LHCN-M2 (cell line): ENCODE data around the gene ZNF362. TPM values are rescaled to one million over a fixed set of nuclear protein-coding genes. Genes with fewer than 3 reads are reported as not detected.

Source experiments
- DNase-seq: peaks from one replicate; pipeline ENCODE4 v3.0.0-alpha.2; 2012; ENCODE audit warnings: low read depth
- total RNA-seq: library from RNA; depleted of rRNA; stranded (reverse); fragments of >200 nt; gene quantifications from 2 replicates; pipeline ENCODE4 v1.2.3, GENCODE V29; 2014

Gene ZNF362
- total RNA-seq, 1 experiment from 2014 or later, result 15.7 TPM

DNA sequence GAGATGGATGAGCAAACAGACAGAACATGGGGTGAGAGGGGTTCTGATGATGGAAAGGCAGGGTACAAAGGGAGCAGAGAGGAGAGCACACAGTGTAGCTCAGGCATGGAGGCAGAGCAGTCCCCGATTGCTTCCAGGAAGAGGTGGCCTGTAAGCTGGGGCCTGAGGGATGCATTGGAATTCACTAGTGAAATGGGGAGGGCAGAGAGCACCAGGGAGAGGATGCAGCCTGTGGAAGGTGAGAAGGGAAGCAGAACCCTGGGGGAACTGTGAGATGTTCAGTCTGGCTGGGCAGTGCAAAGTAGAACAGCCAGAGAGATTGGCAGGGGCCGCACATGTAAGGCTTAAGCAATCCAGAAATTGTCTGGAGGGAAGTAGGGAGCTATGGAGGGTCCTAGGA lies 12.2 kb downstream of the ZNF362 start:
- DNase-seq, result no peak

- DNase-seq, result no peak
Observed at GRCh38 chr1:33268927-33269610, 12.8 kb downstream of the ZNF362 start.

GRCh38 chr1:33269621-33270020 lies 13.3 kb downstream of the ZNF362 start:
- no peak for DNase-seq

DNA sequence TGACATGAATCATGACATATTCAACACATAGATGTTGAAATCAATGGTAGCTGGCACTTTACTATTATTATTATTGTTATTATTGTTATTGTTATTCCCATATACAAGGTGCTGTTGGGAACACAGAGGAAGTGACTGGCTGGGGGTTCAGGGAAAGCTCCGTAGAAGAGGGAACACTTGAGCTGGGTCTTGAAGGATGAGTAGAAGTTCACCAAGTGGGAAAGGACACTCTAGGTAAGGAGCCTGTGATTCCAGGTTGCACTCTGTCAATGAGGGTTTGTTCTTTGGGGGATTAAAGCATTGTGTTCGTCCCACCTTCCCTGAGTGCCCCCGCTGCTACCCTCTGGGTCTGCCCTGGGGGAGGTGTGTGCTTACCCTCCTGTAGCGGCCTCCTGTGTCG lies 14.1 kb downstream of the ZNF362 start:
- DNase-seq, result no peak

DNA sequence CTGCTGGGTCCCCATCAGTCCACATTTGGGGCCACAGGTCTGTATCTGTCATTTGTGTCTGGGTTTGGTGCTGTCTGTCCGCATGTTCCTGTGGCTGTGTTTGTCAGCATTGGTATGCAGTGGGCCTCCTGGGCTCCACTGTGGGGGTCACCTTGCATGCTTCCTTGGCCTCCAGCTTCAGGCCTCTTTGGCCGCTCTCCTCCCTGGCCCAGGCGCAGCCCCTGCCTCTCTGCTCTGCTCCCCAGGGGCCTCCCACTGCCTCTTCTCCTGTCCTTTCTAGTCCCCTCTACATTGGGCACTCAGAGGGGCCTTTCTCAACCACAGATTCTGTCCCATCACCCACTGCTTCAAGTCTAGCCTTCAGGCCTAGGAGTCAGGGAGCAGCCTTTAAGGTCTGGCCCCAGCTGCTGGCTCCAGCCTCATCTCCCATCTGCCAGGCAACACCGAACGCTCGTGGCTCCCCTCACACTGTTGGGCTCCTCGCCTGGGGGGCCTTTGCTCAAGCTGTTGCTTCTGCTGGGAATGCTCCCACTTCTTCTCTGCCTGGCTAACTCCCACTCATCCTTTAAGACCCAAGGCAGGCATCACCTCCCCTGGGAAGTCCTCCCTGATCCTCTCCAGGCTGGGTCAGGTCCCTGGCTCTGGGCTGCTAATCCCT lies 14.6 kb downstream of the ZNF362 start:
- DNase-seq, result no peak

GRCh38 chr1:33271666-33272505 lies 15.6 kb downstream of the ZNF362 start:
- no peak for DNase-seq

- no peak for DNase-seq
Observed at GRCh38 chr1:33272509-33272908, 16.2 kb downstream of the ZNF362 start.

DNA sequence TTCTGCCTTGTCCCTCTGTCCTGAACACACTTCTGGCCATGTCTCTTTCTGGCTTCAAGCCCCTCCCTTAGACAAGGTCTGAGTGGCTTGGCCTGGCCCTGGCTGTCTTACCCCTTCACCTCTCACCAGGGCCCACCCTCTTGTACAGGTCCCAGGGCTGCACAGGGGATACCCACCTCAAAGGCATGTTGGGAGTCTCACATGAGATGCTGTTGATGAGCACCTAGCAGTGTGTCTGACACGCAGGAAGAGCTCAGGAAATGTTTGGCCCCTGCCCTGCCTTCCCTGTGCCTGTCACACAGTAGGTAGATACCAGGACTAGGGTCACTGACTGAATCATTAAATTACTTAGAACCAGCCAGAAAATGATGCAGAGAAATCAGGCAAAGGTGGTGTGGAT lies 16.6 kb downstream of the ZNF362 start:
- no peak for DNase-seq

DNA sequence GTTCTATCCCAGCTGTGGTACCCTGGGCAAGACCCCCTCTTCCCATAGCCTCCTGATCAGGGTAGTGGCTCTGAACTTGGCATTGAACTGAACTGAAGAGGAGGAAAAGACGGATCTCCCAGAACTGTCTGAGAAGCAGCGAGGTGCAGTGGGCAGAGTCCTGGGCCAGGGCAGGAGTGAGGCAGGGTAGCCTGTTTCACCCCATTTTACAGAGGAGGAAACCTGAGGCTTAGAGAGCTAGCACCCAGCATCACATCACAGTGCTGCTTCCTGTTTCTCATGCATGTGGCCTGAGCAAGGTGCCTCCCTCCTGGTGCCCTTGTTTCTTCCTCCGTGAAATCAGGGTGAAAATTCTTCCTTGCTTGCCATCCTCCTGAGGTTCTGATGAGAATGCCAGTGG lies 17.1 kb downstream of the ZNF362 start:
- DNase-seq, result no peak

DNA sequence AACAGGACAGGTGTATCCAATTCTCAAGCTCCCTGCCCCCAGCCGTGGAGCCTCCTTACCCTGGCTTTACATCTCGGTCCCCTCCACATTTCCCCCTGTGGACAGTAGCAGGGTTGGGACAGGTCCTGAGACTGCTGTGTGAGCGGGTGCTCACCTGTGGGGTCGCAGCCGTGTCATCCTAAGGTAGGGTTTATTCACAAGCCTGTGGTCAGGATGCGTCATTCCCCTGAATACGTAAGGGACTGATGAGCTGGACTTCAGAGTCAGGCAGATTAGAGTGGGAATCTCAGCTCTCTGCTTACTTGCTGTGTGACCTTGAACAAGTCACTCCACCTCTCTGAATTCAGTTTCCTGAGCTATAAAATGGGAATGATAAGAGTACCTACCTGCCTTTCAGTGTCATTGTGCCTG lies 17.7 kb downstream of the ZNF362 start:
- DNase-seq, result no peak

GRCh38 chr1:33274446-33274845 lies 18.2 kb downstream of the ZNF362 start:
- no peak for DNase-seq

DNA sequence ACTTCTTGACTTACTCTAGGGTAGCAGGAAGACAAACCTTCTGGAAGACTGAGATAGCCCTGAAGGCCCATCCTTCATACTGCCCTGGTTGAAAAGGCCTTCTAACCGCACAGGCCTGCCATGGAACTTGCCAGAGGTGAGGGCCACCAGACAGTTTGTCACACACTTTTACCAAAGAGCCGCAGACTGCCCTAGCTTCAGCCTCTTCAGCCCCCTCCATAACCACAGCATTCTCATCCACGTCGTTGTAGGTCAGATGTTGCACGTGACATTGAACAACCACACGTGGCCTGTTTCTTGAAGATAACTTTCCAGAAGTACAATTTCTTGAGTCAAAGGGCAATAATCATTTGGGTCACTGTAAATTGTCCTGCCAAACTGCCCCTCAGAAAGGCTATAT lies 18.9 kb downstream of the ZNF362 start:
- DNase-seq, result no peak

GRCh38 chr1:33275706-33276572 lies 19.6 kb downstream of the ZNF362 start:
- no peak for DNase-seq

DNA sequence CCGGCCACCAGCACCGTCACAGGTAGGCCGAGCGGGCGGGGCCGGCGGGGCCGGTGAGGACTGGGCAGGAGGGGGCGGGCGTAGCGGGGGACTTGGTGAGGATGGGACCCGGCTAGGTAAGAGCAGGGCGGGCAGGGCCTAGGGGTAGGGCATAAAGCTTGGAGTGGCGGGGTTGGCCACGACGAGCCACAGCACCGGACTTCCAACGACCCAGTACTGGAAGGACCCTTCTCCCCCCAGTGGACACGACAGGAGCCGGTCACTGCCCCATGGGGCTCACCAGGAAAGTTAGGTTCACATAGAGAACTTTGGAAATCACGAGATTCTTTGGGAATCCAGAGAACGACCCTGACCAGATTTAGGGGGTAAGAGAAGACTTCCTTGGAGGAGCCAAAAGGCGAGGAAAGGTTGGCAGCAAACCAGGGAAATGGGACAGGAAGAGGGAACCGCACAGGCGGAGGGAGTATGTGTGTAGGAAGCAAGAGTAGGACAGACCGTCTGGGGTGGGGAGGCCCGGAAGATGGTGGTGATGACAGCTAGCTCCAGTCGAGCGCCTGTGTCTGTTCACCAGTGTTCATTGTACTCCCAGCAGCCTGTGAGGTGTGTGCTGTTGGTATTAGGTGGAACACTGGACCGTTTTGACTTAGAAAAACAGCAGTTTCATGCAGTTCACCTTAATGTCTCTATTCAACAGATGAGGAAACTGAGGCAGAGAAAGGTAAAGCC lies 20.4 kb downstream of the ZNF362 start:
- no peak for DNase-seq

DNA sequence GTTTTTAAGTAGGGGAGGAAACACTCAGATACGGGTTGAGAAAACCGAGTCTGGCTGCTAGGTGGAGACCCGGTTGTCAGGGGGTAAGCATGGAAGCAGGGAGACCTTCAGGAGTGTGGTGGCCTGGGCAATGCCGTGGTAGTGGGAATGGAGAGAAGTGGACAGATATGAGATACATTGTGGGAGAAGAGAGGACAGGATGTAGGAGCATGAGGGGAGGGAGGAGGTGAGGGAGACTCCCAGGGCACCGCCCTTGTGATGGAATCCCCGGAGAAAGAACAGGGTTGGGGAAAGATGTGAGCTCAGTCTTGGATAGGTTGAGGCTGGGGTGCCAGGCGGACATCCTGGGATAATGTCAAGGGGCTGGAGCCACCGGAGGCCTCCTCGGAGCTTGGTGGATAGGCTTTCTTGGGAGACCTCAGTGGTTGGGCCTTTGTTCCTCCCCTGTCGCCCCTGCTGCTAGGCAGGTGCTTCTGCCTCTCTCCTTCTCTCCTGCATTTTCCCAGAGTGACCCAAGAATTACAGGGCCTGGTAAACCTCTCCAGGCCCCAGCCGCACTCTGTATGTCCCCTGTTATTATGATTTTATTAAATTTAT lies 21.3 kb downstream of the ZNF362 start:
- DNase-seq, result no peak

DNA sequence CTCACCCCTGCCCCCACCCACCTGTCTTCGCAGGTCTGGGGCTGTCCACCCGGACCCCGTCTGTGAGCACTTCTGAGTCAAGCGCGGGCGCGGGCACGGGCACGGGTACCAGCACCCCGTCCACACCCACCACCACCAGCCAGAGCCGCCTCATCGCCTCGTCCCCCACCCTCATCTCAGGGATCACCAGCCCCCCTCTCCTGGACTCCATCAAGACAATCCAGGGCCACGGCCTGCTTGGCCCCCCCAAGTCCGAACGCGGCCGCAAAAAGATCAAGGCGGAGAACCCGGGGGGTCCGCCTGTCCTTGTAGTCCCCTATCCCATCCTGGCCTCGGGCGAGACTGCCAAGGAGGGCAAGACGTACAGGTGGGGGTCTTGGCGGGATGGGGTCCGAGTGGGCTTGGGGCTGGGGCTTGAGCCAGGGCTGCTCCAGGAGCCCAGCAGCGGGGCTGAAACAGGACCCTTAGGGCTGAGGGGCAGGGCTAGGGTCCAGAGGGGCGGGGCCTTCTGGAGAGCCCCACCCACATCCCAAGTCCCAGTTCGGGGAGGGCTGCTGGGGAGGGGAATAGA lies 23.9 kb downstream of the ZNF362 start:
- DNase-seq, result no peak

GRCh38 chr1:33281554-33282303 lies 25.4 kb downstream of the ZNF362 start:
- DNase-seq, result no peak

- no peak for DNase-seq
Observed at GRCh38 chr1:33282791-33283190, 26.5 kb downstream of the ZNF362 start.

GRCh38 chr1:33284049-33284448 lies 27.8 kb downstream of the ZNF362 start:
- DNase-seq, result no peak
